ENCODE measurements around the gene LDAH.
"Not testable (repeated sequence)": the region's sequence is repeated elsewhere in the genome, so short reads cannot be mapped to it uniquely, and the experiment has no call there.

LDAH gene

DNA sequence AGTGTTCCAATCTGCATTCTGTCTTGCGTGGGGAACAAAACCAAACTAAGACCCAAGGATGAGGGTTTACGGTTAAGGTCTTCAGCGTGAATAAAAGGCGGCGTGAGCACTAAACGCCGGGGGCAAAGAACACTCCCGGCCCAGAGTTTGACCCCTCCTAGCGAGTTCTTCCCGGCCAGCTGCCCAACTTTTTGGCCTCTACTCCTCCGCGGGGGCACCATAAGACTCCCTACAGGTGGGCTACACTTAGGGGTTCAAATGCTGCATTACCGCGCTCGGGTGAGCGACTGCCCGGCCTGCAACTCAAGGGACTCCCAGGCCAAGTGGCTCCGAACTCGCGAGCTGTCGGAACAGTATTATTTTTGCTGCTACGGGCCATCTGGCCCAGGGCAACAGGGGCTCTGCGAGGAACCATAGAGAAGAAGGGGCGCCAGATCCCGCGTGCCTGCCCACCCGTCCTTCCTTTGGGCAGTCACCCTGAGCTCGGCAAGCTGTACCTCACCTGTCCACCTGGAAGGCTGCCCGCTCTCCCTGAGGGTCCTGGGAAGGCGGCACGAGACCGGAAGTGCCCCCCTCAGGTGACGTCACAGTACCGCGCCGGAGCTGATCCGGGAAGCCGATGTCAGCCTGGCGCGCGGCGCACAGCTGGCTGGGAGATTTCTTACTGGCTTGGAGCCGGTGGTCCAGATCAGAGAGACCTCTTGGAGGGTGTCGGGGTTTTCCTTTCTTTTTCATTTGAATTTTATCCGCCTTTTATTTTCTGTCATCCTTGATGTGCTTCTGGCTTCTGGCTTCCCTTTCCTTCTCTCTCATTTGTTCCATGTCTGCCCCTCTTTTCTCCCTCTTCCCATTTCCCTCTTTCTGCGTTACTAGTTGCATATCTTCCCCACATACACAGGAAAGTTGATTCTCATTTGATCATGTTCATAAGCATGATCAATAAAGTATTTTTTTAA is at the start of gene LDAH:
Gene LDAH (minus strand): TSS at position 567 of the 956 bp plus-strand sequence. CDS start 21,638 bp downstream, outside the sequence.
- DNase-seq: peak; percentile 93

DNA sequence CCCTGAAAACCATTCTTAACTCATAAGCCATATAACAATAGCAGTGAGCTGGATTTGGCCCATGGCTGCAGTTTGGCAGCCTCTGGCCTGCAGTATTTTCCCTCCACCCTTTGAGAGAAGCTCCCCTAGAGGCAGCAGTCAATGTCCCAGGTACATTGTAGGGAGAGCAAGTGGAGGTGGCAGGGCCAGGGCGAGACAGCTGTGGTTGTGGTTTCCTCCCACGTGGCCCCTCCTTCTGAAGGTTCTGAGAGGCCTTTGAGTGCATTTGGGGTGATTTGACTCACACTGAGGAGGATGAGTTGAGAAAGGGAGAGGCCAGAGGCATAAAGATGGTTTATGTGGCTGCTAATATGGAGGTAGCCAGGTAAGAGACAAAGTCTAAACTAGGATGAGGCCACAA is 45.5 kb upstream of the LDAH start:
- DNase-seq: peak; percentile 82

DNA sequence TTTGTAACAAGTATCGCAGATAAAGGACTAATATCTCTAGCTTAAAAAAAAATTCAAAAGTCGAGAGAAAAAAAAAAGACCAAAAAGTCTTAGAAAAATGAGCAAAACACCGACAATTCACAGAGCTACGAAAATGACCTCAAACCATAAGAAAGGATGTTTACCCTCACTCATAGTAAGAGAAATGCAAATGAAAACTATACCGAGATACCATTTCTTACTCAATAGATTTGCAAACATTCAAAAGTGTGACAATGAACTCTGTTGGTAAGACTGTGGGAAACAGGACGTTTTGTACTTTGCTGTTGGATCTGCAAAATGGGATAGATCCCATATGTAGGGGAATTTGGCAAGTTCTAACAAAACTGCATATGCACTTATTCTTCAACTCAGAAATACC is 39.9 kb upstream of the LDAH start:
- no peak for DNase-seq

DNA sequence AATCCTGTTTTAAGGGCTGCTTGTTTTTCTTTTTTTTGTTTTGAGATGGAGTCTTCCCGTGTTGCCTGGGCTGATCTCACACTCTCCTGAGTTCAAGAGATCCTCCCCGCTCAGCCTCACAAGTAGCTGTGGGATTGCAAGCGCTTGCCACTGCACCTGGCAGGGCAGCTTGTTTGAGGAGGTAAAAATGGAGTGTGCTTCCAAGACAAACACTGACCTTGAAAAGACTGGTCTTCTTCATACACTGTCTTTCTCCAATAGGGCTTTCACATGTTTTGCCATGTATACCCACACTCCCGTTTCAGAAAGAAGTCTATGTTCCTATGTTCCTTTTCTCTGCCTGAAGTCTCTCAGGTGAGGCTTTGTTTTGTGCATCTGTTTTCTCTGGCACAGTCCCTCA is 32.6 kb upstream of the LDAH start:
- DNase-seq: no peak

DNA sequence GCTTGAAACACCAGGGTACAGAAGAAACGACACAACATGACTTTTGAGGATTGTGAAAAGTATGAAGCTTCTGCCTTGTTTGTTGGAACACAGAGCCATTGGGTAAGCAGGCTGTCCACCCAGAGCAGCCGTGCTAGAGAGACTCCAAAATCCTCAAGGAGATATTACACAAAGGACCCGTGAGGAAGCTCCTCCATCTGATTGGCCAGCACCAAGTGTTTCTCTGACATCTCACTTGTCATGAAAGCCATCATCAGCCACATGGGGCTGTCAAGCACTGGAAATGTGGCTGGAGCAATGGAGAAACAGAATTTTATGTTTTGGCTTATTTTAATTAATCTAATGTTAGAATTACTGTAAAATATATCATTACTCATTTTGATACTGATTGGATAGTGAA is 29.8 kb upstream of the LDAH start:
- no peak for DNase-seq

DNA sequence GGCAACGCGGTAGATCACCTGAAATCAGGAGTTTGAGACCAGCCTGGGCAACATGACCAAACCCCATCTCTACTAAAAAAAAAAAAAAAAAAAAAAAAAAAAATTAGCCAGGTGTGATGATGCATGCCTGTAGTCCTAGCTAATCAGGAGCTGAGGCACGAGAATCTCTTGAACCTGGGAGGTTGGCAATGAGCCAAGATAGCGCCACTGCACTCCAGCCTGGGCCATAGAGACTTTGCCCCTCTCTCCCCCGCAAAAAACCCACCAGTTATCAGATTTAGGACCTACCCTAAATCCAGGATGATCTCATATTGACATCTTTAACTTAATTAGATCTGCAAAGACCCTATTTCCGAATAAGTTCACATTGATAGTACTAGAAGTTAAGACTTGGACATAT is 29.2 kb upstream of the LDAH start:
- no peak for DNase-seq

DNA sequence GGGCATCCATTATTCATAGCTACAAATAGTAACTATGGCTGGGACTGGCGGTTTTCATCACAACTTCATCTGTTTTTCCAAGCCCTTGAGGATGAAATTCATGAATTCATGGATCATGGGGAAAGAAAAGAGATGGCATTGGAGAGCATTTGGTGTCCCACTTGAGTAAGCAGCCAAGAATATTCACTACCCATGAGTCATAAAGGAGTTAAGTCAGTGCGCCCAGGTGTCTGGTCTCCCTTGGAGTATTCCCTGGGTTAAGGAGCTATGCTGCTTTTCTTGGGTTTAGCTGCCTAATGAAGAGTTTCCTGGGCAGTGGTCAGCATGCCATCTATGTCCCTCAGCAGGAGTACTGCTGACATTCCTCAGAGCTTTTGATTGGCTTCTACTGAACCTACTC is 21.3 kb upstream of the LDAH start:
- no peak for DNase-seq

DNA sequence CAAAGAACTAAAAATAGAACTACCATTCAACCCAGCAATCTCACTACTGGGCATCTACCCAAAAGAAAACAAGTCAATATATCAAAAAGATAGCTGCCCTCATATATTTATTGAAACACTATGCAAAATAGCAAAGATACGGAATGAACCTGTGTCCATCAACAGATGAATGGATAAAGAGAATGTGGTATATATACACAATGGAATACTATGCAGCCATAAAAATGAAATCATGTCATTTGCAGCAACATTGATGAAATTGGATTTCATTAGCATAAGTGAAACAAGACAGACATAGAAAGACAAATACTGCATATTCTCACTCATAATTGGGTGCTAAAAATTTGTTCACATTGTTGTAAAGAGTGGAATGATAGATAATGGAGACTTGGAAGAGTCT is 16.2 kb upstream of the LDAH start:
- DNase-seq: no peak

DNA sequence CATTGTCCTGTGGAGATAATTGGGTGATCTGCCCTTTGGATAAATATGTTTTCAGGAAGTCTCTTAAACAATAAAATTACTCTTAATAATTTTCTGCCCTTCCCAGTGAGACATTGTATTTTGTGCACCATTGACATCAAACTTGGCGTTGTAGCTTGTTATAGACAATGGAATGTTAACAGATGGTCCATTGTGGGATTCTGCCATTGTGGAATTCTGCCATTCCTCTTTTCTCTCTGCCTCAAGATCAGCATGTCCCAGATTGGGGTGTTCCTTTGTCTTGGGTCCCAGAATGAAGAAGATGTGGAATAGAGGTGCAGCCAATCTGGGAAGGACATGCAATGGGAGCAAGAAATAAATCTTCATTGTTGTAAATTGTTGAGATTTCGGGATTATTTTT is 15.1 kb upstream of the LDAH start:
- no peak for DNase-seq

DNA sequence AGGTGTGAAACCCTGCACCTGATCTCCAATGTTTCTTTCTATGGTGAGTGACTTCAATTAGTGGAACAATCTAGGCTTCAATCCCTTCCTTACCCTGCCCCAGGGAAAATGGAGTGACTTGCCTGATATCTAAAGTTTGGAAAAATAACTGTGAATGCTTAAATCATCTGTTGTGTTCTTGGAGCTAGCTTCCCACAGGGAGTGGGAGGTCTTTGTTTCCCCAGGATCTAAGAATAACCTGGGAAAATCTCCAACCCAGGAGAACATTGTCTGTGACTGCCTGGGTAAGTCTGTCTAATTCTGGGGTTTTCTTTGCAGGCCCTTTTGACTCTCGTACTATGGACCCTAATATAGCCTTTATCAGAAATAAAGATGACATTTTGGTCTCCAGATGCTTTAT is 13.6 kb upstream of the LDAH start:
- no peak for DNase-seq

DNA sequence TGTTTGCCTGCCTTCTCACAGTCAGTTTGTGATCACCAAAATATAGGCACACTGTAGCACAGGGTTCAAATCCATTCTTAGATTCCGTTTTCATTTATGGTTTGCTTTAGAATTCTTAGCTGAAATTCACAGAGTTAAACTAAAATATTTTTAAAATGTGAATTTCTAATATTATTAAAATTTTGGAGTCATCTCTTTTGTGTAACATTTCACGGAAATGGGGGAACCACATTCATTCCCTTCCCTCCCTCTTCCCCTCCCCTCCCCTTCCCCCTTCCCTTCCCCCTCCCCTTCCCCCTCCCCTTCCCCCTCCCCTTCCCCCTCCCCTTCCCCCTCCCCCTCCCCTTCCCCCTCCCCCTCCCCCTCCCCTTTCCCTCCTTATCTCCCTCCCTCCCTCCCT is 11.4 kb upstream of the LDAH start:
- DNase-seq: no peak

DNA sequence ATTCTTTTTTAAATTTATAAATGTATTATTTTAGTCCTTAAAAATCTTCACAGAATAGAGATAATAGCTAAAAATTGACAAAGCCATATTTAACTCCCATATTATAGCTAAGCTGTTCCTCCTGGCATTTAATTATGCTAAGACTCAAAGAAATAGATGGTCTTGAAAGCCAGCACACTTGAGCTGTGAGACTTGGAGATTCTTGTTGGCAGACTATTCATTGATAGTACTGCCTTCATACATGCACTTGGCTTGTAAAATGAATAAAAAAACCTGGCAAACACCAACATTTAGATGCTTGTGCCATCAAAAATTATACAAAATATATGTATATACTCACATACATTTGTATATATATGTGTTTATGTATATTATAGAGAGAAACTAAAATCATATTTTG is 9.7 kb upstream of the LDAH start:
- no peak for DNase-seq

DNA sequence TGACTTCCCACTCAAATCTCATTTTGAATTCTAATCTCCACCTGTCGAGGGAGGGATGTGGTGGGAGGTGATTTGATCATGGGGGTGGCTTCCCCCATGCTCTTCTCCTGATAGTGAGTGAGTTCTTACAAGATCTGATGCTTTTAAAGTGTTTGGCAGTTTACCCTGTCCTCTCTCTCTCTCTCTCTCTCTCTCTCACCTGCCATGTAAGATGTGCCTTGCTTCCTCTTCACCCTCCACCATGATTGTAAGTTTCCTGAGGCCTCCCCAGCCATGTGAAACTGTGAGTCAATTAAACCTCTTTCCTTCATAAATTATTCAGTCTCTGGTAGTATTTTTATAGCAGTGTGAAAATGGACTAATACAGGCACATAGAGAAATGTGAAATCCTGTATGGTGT is 7.0 kb upstream of the LDAH start:
- no peak for DNase-seq

DNA sequence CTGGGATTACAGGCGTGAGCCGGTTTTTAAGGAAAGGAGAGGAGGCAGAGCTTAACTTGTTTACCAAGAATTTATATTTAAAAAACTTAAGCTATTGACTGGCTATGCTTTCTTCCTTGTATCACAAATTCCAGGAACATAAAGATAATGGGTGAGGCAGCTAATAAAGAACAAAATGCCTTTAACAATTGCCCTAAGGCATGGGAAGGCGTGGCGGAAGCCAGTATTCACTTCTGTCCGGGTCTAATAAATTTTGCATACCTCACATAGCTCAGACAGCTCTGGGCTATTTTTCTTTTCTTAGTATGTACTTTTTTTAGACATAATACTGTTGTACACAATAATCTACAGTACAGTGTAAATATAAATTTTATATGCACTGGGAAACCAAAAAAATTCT is 1.0 kb upstream of the LDAH start:
- no peak for DNase-seq

DNA sequence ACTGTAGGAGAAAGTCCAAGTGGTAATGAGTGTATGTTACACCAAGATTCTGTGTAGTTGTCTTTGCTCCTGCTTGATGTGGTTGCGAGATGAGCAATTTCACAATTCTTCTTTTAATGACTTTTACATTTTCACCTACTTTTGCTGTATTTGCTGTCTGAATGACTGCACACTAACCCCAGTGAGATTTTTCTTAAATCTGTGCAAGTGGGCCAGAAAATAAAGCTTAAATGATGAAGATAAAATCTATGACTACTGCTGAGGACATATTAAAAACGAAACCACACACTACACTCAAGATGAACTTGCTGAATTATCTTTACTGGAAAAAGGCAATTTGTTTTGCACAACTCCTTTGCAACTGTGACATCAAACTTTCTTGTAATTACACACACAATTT is 4.1 kb downstream of the LDAH start:
- DNase-seq: no peak

DNA sequence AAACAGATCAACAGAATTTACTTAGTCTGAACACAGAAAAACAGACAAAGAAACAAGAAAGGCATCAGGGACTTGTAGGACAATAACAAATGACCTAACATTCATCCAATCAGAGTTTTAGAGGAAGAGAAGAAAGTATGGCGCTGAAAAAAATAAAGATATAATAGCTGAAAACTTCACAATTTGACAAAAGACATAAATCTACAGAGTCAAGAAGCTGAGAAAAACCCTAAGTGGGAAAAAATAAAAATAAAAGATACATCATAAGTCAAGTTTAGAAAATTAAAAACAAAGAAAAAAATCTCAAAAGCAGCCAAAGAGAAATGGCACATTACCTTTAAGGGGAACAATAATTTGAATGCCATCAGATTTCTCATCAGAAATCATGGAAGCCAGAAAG is 7.7 kb downstream of the LDAH start:
- DNase-seq: no peak

DNA sequence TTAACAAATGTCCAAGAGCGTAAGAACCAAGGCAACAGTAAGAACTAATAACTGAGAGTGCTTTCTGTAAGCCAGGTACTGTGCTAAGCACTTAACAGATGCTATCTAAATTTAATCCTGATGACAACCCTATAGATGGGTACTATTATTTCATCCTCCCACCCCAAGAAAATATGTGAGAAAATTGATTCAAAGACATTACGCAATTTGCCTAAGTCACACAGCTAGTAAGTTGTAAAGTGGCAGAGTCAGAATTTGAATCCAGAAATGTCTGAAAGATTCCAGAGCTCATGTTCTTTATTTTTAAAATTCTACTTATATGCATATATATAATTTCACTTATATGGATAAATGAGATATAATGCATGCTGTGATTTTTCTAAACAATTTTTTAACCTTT is 10.1 kb downstream of the LDAH start:
- no peak for DNase-seq

DNA sequence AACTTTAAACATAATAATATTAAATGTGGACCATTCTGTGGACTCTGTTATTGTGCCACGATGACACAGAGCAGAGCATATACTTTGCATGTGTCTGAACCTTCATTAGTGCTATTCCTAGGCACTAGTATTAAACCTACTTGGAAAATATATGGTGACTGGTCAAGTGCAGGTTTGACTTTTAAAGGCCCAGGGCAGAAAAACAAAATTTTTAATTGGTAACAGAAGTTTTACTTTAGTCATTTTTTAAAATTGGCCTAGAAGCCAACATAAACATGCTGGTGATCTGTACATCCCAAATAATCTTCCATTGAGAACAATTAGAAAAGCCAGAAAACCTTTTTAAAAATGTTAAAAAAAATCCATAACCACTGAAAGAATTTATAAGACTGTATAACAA is 16.6 kb downstream of the LDAH start:
- DNase-seq: no peak

DNA sequence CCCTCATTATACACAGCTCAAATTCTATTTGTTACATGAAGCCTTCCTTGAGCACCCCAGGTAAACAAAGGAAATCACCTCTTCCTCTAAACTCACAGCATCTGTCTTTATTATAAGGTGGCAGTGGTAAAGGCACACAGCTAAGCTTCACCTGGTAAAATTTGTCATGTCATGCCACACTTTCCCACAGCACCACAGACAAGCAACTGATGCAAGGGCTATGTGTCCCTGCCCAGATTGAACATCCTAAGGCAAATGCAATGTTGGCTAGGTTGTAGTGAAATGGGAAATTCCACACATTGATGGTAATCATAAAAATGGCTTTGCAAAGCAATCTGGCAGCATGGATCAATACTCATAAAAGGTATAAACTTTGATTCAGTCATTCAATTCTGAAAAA is 18.9 kb downstream of the LDAH start:
- no peak for DNase-seq

DNA sequence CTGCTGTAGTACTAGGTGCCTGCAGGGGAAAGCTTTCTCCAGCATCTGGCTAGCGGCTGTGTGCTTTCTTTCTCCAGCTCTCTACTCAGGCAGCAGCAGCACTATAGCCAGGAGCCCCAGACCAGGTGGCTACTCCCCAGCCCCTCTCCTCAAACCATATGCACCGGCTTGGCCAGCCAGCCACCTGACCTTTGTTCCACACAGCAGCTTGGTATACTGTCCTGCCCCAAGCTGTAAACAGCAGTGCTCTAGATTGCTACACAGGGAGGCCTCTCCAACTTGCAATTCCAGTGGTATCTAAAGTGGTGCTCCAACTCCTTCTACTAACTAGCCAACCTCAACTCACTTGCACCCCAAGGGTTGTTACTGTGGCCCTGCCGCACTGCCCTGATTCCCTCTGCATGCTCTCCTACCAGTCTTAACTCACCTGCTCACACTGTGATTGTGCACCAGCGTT is 19.6 kb downstream of the LDAH start:
- DNase-seq: no peak

DNA sequence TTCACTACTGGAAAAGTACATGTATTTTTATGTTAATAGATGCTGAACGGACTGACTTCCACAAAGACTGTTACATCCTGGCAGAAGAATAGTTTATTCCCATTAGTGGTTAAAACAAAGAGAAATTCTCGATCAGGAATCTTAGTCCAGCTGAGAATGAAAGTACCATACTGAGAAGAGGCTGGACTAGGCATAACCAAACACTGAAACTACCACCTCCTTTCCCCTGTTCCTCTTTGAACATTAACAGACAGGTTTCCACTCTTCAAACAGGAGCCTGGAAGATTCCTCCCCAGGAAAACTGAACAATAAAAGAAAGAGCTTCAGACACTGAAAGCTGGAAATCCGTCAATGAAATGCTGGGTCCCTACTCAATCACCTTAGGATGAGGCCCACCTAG is 25.8 kb downstream of the LDAH start:
- no peak for DNase-seq

DNA sequence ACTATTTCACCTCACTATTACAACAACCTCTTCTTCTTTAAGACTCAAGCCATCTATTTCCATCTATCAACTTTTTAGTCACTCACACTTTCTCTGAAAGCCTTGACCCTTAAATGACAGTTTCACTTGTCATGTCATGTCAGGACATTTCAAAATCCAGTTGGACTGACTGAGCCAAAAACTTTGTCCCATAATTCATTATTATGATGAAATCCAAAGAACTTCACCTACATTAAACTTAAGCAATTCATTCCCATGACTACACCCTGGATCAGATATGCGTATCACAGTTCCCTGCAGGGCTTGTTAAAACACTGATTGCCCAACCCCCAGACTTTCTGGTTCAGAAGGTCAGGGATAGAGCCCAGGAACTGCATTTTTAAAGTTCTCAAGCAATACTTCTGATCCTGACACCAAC is 26.5 kb downstream of the LDAH start:
- no peak for DNase-seq

DNA sequence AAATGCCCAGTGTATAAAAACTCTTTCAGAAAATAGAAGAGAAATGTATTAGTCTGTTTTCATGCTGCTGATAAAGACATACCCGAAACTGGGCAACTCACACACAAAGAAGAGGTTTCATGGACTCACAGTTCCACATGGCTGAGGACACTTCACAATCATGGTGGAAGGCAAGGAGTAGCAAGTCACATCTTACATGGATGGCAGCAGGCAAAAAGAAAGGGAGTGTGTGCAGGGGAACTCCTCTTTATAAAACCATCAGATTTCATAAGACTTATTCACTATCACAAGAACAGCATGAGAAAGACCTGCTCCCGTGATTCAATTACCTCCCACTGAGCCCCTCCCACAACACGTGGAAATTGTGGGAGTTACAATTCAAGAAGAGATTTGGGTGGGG is 29.0 kb downstream of the LDAH start:
- not testable (repeated sequence) for DNase-seq

DNA sequence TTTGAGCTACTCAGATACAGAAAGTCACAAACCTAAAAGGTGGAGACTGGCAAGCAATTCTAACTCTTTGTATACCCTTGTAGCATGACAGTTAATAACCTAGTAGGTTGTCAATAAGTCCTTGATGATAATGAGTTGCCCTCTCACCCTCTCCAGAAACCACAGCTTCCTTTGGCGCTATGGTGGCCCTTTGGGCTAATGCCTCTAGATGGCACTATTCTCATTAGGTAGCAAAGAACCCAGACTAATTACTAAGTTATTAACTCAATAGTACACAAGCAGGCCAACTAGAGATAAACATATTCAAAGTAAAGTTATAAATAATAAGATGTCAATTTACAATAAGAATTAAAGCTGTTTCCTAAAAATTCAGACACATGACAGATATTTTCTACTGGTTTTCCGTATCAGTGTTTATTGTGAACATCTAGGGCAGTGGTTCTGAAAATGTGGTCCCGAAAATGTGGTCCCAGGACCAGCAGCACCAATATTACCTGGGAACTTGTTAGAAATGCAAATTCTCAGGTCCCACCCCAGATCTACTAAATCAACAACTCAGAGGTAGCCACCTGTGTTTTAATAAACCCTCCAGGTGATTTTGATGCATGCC is 41.1 kb downstream of the LDAH start:
- DNase-seq: peak; percentile 64

DNA sequence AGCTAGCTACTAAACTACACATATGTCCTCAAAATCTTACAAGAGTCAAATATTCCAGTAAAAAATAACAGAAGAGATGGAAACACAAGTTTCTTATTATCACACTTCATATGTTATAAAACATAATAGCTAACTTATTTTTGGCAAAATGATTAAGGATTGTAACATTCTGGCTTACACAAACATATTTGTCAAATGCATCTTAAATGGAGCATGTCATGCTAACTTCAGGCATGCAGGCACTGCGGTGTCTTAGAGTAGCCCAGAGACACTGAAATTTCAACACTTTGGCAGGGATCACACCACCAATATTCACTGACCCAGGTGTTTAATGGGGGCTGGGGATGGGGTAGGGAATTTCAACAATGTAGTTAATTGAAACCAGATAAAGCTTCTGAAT is 51.6 kb downstream of the LDAH start:
- DNase-seq: no peak

Measured in activated effector memory CD4-positive, alpha-beta T cell treated with anti-CD3 and anti-CD28 coated beads, Interleukin-2, amount 50 U/mL, for 16 hours (primary cell).